Activated gamma-delta T cell treated with Interleukin-2 at 50 U/mL for 16 hours (primary cell): ENCODE data around the gene MIPOL1.

Source experiments
- DNase-seq: peaks from one replicate; pipeline ENCODE4 v3.0.0-alpha.2; 2020

MIPOL1 gene

GRCh38 chr14:37590428-37591139 is 392.8 kb downstream of the MIPOL1 start:
- no peak for DNase-seq

- no peak for DNase-seq
Observed at GRCh38 chr14:37591311-37591940, 393.7 kb downstream of the MIPOL1 start.

- DNase-seq: no peak
Observed at GRCh38 chr14:37591941-37592481, 394.3 kb downstream of the MIPOL1 start.

- DNase-seq: no peak
Observed at GRCh38 chr14:37592482-37593408, 395.0 kb downstream of the MIPOL1 start.

GRCh38 chr14:37593511-37594237 is 395.9 kb downstream of the MIPOL1 start:
- DNase-seq: no peak

- DNase-seq: no peak
Observed at GRCh38 chr14:37594238-37594970, 396.7 kb downstream of the MIPOL1 start.

- no peak for DNase-seq
Observed at GRCh38 chr14:37594971-37595808, 397.5 kb downstream of the MIPOL1 start, which contains the start of the genes FOXA1 and TTC6. Gene FOXA1 (minus strand): TSS chr14:37595249. CDS start chr14:37594972, 277 bp downstream. Gene TTC6 (plus strand): TSS chr14:37595629. CDS start chr14:37622065, 26,436 bp downstream.

- no peak for DNase-seq
Observed at GRCh38 chr14:37595809-37596621, 398.3 kb downstream of the MIPOL1 start.

- no peak for DNase-seq
Observed at GRCh38 chr14:37596790-37597472, 399.2 kb downstream of the MIPOL1 start.

GRCh38 chr14:37597538-37597913 is 399.8 kb downstream of the MIPOL1 start:
- no peak for DNase-seq

- no peak for DNase-seq
Observed at GRCh38 chr14:37597914-37598746, 400.4 kb downstream of the MIPOL1 start.

- DNase-seq: no peak
Observed at GRCh38 chr14:37598747-37599506, 401.2 kb downstream of the MIPOL1 start.

- no peak for DNase-seq
Observed at GRCh38 chr14:37599507-37600368, 402.0 kb downstream of the MIPOL1 start.

GRCh38 chr14:37600880-37601741 is 403.4 kb downstream of the MIPOL1 start:
- no peak for DNase-seq

- DNase-seq: no peak
Observed at GRCh38 chr14:37601865-37602264, 404.1 kb downstream of the MIPOL1 start.
